Psoas muscle (tissue), 8 donors: ENCODE measurements around the gene CSAD. TPM values are rescaled to one million over a fixed set of nuclear protein-coding genes. Genes with fewer than 3 reads are reported as not detected.
"Not testable (repeated sequence)": the region's sequence is repeated elsewhere in the genome, so short reads cannot be mapped to it uniquely, and the experiment has no call there.

ENCODE experiments used
- ATAC-seq, 4 donors: fragments of 200-7000 bp; cut with Tn5 transposase; one replicate each; pipeline ENCODE4 v1.9.1; 2020; ENCODE audit warnings: moderate library complexity in 3 of 4, mild to moderate bottlenecking in 2 of 4
- DNase-seq, 2 donors: peaks; one replicate each; pipeline ENCODE4 v3.0.0-alpha.2; 2020
- H3K27ac ChIP-seq: fragments of 200-600 bp; one replicate; pipeline ENCODE4 v1.8.0; 2022
- H3K27me3 ChIP-seq, 3 donors: fragments of 200-600 bp in 1 of 3; one replicate each; pipeline versions ENCODE4 v1.6.1 to v1.8.0; 2013 to 2022; ENCODE audit warnings: low read length in 2 of 3, mild to moderate bottlenecking in 2 of 3, moderate library complexity in 1 of 3; ENCODE audit not compliant: insufficient read depth in 3 of 3
- H3K36me3 ChIP-seq, 2 donors: fragments of 200-600 bp in 1 of 2; one replicate each; pipeline versions ENCODE4 v1.6.1 to v1.8.0; 2013 to 2022; ENCODE audit warnings: low read depth in 1 of 2, mild to moderate bottlenecking in 1 of 2, moderate library complexity in 1 of 2; ENCODE audit not compliant: insufficient read depth in 1 of 2
- H3K4me1 ChIP-seq: fragments of 200-600 bp; one replicate; pipeline ENCODE4 v1.8.0; 2022
- H3K4me3 ChIP-seq: fragments of 200-600 bp; one replicate; pipeline ENCODE4 v1.8.0; 2022; ENCODE audit warnings: mild to moderate bottlenecking
- H3K9me3 ChIP-seq: fragments of 200-600 bp; one replicate; pipeline ENCODE4 v1.8.0; 2022
- CTCF ChIP-seq: fragments of 200-600 bp; IDR thresholded peaks from one replicate; pipeline ENCODE4 v1.8.0; 2022; ENCODE audit warnings: antibody characterized with exemption
- WGBS, 3 donors: extraction: QIAGEN DNeasy Blood & Tissue Kit; methylation state at CpG; one replicate each; pipeline versions ENCODE4 v1.1.6 to v1.1.7; 2013; 5-methylcytosine and 5-hydroxymethylcytosine counted together
- intact Hi-C, 2 donors: fragments of 100-400 bp; cut with DNase I; formaldehyde crosslinking; loops; one replicate each; pipeline versions ENCODE4 v1.11.0 to v1.14.2; 2022
- polyA plus RNA-seq, 3 donors: library from polyadenylated mRNA; stranded (reverse); fragments of 200-250 nt; gene quantifications; one replicate each; pipeline ENCODE4 v1.2.3, GENCODE V29; 2013
- total RNA-seq, 4 donors: library from RNA; stranded (reverse); fragmentation: NEBNext Ultra II Directional in 2 of 4; extraction: Animal tissue kit (Norgen Biotek cat#: 25700) in 2 of 4; gene quantifications; one replicate each; pipeline versions ENCODE4 v1.2.1 to v1.2.4, GENCODE V29; 2021 to 2023
- donor health status: healthy with polysubstance abuse.
- donor health status: DM: no; HTN: no; CAD: no; lungs with moderate emphysema.
- donor health status: Bipolar disorder and iron deficiency.
- donor health status: healthy.
- donor health status: DM: yes; HTN: yes; CAD: no.
- donor health status: DM: no; HTN: no; CAD: no.
- donor health status: DM: no; HTN: no; CAD: no.
- donor health status: DM: yes; HTN: yes; CAD: no.

CSAD gene
- total and polyA plus RNA-seq, 7 donors = 3.9 to 7.8 (median 6.3) TPM

- no peaks in the 10 kb centered on the region for H3K4me1 ChIP-seq
- TF ChIP-seq CTCF = no peak
- H3K9me3 ChIP-seq = no peaks in the 10 kb centered on the region
- peaks cover 3 to 63% of the 10 kb centered on the region in 2 donors for H3K36me3 ChIP-seq
- intact Hi-C loops = no loop called here
- DNase-seq (no peak), ATAC-seq (no peak)
- WGBS, 3 donors = 82 to 85% (median 83%) methylated on average over 14 of the region's 14 CpGs
- H3K27ac ChIP-seq = no peak overlapping the region
- no peak overlapping the region for H3K4me3 ChIP-seq
- no peaks in the 10 kb centered on the region for H3K27me3 ChIP-seq
Measured at GRCh38 chr12:53170876-53171724, 9.6 kb downstream of the CSAD start.

GRCh38 chr12:53170215-53170614 is 10.5 kb downstream of the CSAD start:
- TF ChIP-seq CTCF = no peak
- ATAC-seq = no peak
- WGBS, 3 donors = 88 to 92% (median 91%) methylated on average over 8 of the region's 8 CpGs
- H3K4me1 ChIP-seq = no peaks in the 10 kb centered on the region
- peaks cover 3 to 70% of the 10 kb centered on the region in 2 donors for H3K36me3 ChIP-seq
- DNase-seq = no peak
- intact Hi-C loops = no loop called here
- H3K9me3 ChIP-seq = no peaks in the 10 kb centered on the region
- no peak overlapping the region for H3K4me3 ChIP-seq
- H3K27me3 ChIP-seq = no peaks in the 10 kb centered on the region
- no peak overlapping the region for H3K27ac ChIP-seq

- intact Hi-C loops = no loop called here
- no peaks in the 10 kb centered on the region for H3K9me3 ChIP-seq
- no peak for DNase-seq
- peaks cover 3 to 70% of the 10 kb centered on the region in 2 donors for H3K36me3 ChIP-seq
- TF ChIP-seq CTCF = no peak
- H3K27me3 ChIP-seq = no peaks in the 10 kb centered on the region
- H3K27ac ChIP-seq = no peak overlapping the region
- no peaks in the 10 kb centered on the region for H3K4me1 ChIP-seq
- H3K4me3 ChIP-seq = no peak overlapping the region
- ATAC-seq = no peak
- WGBS, 3 donors = 88 to 94% (median 94%) methylated on average over 7 of the region's 7 CpGs
Measured at GRCh38 chr12:53169644-53170043, 11.1 kb downstream of the CSAD start.

- no peak overlapping the region for H3K27ac ChIP-seq
- no peaks in the 10 kb centered on the region for H3K4me1 ChIP-seq
- no peaks in the 10 kb centered on the region for H3K27me3 ChIP-seq
- ATAC-seq (no peak), DNase-seq (no peak)
- H3K36me3 ChIP-seq = peaks cover 3 to 70% of the 10 kb centered on the region in 2 donors
- intact Hi-C loops = no loop called here
- no peak for TF ChIP-seq CTCF
- no peaks in the 10 kb centered on the region for H3K9me3 ChIP-seq
- no peak overlapping the region for H3K4me3 ChIP-seq
Measured at GRCh38 chr12:53166837-53167236, 13.9 kb downstream of the CSAD start.

- H3K27me3 ChIP-seq, intact Hi-C loops: not testable (repeated sequence)
- peaks cover 3 to 43% of the 10 kb centered on the region in 2 donors for H3K36me3 ChIP-seq
Measured at GRCh38 chr12:53163008-53163407, 17.7 kb downstream of the CSAD start.

More at GRCh38 chr12:53163008-53163407, 17.7 kb downstream of the CSAD start:
- H3K4me3 ChIP-seq, H3K4me1 ChIP-seq, H3K27ac ChIP-seq, ATAC-seq, H3K9me3 ChIP-seq, DNase-seq: not testable (repeated sequence)
- 96 to 99% (median 98%) methylated on average over 2 of the region's 2 CpGs for WGBS, 3 donors
